Measurements from ENCODE around the gene SECISBP2.

SECISBP2 gene

GRCh38 chr9:89374176-89374575, 55.9 kb downstream of the SECISBP2 start:
- TF ChIP-seq CTCF (IDR thresholded peaks at IDR 0.05; ENCODE audit: low read depth, low read length) = no peak
- H3K4me3 ChIP-seq (ENCODE audit: low read depth, low read length) = no peak overlapping the region
- in situ Hi-C loops (cut with HindIII; ENCODE audit: low sequenced_read_pairs) = no loop called here
- DNase-seq (ENCODE audit: low read depth, low spot score) = peak; percentile 39

- in situ Hi-C loops (cut with HindIII; ENCODE audit: low sequenced_read_pairs) = no loop called here
- H3K4me3 ChIP-seq (ENCODE audit: low read depth, low read length) = no peak overlapping the region
- no peak for DNase-seq (ENCODE audit: low read depth, low spot score)
- TF ChIP-seq CTCF (IDR thresholded peaks at IDR 0.05; ENCODE audit: low read depth, low read length) = no peak
Observed at GRCh38 chr9:89375191-89375760, 57.0 kb downstream of the SECISBP2 start.

- in situ Hi-C loops (cut with HindIII; ENCODE audit: low sequenced_read_pairs) = no loop called here
- no peak for DNase-seq (ENCODE audit: low read depth, low spot score)
- TF ChIP-seq CTCF (IDR thresholded peaks at IDR 0.05; ENCODE audit: low read depth, low read length) = no peak
- H3K4me3 ChIP-seq (ENCODE audit: low read depth, low read length) = no peak overlapping the region
Observed at GRCh38 chr9:89376286-89376685, 58.0 kb downstream of the SECISBP2 start.

- DNase-seq (ENCODE audit: low read depth, low spot score) = no peak
- TF ChIP-seq CTCF (IDR thresholded peaks at IDR 0.05; ENCODE audit: low read depth, low read length) = no peak
- H3K4me3 ChIP-seq (ENCODE audit: low read depth, low read length) = no peak overlapping the region
- in situ Hi-C loops (cut with HindIII; ENCODE audit: low sequenced_read_pairs) = no loop called here
Observed at GRCh38 chr9:89376741-89377351, 58.5 kb downstream of the SECISBP2 start.

GRCh38 chr9:89377411-89377810, 59.1 kb downstream of the SECISBP2 start:
- no peak overlapping the region for H3K4me3 ChIP-seq (ENCODE audit: low read depth, low read length)
- in situ Hi-C loops (cut with HindIII; ENCODE audit: low sequenced_read_pairs) = no loop called here
- TF ChIP-seq CTCF (IDR thresholded peaks at IDR 0.05; ENCODE audit: low read depth, low read length) = no peak
- DNase-seq (ENCODE audit: low read depth, low spot score) = no peak

- TF ChIP-seq CTCF (IDR thresholded peaks at IDR 0.05; ENCODE audit: low read depth, low read length) = no peak
- no peak overlapping the region for H3K4me3 ChIP-seq (ENCODE audit: low read depth, low read length)
- no peak for DNase-seq (ENCODE audit: low read depth, low spot score)
- in situ Hi-C loops (cut with HindIII; ENCODE audit: low sequenced_read_pairs) = no loop called here
Observed at GRCh38 chr9:89378541-89378940, 60.2 kb downstream of the SECISBP2 start.
